GM11168 (cell line): ENCODE measurements around the gene NAA60.
"Not testable (repeated sequence)": the region's sequence is repeated elsewhere in the genome, so short reads cannot be mapped to it uniquely, and the experiment has no call there.

Experiments used
- in situ Hi-C: fragments of 300-500 bp; cut with MboI; formaldehyde crosslinking; loops from one replicate; pipeline ENCODE4 v1.12.0; 2022; ENCODE audit warnings: low sequenced_read_pairs; ENCODE audit not compliant: unreplicated experiment

NAA60 gene

DNA sequence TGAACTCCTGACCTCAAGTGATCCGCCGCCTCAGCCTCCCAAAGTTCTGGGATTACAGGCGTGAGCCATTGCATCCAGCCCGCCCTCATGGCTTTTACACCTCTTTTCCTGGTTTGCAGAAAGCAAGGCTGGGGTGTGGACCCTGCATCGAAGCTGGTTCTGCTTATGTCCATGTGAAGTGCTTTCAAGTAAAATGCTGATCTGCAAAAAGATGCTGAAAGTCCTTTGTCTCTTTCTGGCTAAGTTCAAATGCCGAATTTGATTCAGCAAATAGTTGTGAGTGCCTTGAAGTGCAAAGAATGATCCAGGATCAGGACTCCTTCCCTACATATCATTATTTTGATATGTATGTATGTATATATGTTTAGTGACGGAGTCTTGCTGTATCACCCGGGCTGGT is 17.1 kb downstream of the NAA60 start:
- in situ Hi-C loops, result no loop called here

GRCh38 chr16:3461151-3461550 is 17.7 kb downstream of the NAA60 start:
- in situ Hi-C loops, result no loop called here

GRCh38 chr16:3465301-3465700 is 21.8 kb downstream of the NAA60 start:
- in situ Hi-C loops, result no loop called here

DNA sequence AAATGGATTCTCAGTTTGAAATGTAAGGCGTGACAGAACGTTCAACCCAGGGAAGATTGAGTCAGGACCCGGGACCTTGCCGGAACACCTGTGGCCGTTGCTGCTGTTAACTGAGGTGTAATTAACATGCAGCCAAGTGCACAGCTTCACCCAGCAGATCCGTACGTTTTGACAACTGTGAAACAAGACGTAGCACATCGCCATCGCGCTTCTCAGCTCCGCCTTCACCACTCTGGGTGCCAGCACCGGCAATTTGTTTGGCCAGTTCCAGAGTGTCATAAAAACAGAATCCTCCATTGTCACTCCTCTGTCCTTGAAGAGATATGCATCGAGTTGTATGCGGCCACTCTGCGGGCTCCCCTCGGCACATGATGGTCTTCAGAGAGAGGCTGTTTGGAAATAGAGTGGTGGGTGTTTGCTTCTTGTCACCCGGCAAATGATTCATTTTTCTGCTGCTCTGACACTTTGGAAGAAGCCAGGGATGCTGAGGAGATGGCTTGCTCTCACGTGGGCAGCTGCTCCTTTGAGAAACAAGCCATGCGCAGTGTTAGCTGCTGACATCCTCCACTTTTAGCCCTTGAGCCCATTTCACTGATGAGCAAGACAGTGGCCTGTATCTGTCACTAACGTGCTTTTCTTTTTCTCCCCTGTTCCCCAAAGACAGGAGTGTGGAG is 22.6 kb downstream of the NAA60 start:
- in situ Hi-C loops, result no loop called here

- in situ Hi-C loops, result no loop called here
Observed at GRCh38 chr16:3467182-3467581, 23.7 kb downstream of the NAA60 start.

DNA sequence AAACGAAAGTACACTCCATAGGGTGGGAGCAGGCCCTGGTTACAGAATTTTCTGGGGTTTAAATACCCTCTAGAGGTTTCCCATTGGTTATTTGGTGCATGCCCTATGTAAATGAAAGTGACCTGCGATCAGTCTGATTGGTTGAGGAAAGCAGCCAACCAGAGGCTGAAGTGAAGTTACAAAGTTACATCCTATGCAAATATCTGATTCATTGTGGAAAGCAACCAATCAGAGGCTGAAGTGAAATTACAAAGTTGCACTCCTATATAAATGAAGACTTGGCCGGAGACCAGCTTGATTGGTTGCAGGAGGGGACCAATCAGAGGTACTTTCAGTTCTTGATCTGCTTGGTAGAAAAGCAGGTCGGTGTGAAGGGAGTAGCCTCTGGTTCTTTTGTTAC is 24.4 kb downstream of the NAA60 start:
- in situ Hi-C loops, result no loop called here

GRCh38 chr16:3468501-3468900 is 25.0 kb downstream of the NAA60 start:
- in situ Hi-C loops, result no loop called here

DNA sequence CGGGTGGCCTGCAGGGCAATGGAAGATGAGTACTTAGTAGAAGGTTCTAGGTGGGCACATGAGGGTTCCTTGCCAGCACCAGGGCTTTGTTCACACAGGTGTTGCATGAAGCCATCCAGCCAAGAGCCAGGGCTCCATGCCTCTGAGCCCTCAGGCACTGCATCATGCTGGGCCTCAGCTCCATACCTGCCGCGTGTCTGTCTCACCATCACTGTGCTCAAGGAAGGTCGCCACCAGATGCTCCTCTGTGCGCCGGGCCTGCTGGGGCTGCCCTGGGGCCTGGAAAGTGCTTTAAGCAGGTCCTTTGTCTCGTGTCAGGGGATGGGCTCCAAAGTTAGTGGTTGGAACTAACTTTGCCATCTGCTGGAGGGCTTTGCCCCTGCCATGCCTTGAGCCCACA is 26.3 kb downstream of the NAA60 start:
- in situ Hi-C loops, result no loop called here

- in situ Hi-C loops, result no loop called here
Observed at GRCh38 chr16:3470723-3471122, 27.2 kb downstream of the NAA60 start.

- in situ Hi-C loops, result no loop called here
Observed at GRCh38 chr16:3471518-3472176, 28.2 kb downstream of the NAA60 start.

GRCh38 chr16:3472878-3473595 is 29.6 kb downstream of the NAA60 start:
- in situ Hi-C loops, result no loop called here

GRCh38 chr16:3473596-3473943 is 30.1 kb downstream of the NAA60 start:
- in situ Hi-C loops, result not testable (repeated sequence)

- in situ Hi-C loops, result no loop called here
Observed at GRCh38 chr16:3474136-3474779, 30.8 kb downstream of the NAA60 start.

GRCh38 chr16:3474870-3475269 is 31.4 kb downstream of the NAA60 start:
- in situ Hi-C loops, result not testable (repeated sequence)

GRCh38 chr16:3475604-3476375 is 32.3 kb downstream of the NAA60 start:
- in situ Hi-C loops, result no loop called here

DNA sequence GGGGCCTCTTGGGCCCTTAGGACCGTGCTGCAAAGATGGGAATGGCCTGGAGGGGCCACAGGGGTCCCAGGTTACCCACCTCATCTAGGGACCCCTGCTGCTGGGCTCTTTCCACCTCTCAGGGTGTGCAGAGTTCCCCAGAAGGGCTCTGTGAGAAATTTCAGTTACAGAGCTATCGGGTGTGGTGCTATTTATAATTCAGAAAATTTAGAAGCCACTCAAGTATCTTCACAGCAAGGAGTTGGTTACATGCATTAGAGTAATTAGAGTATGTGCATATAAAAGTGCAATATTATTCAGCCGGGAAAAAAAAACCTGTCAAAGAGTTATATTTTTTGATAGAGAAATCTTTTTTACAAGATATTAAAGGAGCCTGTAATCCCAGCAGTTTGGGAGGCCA is 32.9 kb downstream of the NAA60 start:
- in situ Hi-C loops, result no loop called here

DNA sequence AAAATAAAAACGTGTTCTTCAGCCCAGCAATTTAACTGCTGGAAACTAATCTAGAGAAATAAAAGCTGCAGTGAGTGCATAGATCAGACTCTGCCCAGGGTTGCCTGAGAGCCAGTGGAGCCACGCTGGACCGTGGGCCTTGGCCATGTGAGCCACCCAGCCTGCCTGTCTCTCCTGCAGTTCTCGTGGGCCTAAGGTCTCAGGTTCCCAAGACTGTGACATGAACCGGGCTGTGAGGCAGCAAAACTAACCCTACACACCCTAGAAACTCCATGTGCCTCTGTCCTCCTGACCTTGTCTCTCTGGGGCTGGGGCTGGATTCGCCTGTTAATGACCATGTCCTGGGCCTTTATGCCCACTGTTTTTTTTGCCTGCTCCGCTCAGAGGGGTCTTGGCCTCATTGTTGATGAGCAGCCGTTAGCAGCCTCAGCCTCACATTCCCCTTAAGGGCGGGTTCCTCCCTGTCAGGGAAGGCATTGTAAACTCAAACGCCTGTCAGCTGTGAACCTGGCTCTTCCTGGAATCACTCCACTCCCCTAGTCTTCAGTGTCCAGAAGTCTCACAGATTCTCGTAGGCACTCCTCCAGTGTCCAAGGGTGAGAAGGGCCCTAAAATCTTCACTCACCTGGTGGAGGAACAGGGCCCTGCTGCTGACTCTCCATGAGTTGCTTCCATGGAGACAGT is 34.9 kb downstream of the NAA60 start:
- in situ Hi-C loops, result no loop called here

DNA sequence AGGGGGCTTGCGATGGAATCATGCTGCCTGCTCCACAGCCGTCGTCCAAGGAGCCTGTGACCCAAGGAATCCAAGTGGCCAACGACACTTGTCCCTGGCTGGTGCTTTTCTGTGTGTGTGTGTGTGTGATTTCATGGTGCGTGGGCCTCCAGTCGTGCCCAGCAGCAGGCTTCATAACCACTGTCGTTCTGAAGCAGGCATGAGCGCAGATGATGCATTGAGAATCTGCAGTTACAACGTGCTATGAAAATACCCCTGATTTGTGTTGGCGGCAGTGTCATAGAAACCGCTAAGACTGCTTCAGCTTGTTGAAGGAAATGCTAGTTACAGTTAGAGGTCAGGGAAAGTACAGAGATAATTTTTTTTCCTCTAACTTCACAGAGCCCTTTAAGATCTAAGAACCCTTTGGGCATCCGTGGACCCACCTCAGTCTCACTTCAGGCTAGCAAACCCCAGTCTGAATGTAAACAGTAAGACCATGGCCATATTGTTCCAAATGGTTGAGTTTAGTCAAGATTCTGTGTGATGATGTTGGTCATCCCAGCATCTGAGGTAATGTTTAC is 36.3 kb downstream of the NAA60 start:
- in situ Hi-C loops, result no loop called here

- in situ Hi-C loops, result no loop called here
Observed at GRCh38 chr16:3480901-3481695, 37.6 kb downstream of the NAA60 start.
